CD14-positive monocyte (primary cell): ENCODE data around the gene FGB. TPM values are rescaled to one million over a fixed set of nuclear protein-coding genes. Genes with fewer than 3 reads are reported as not detected.

ENCODE experiments used
- DNase-seq, 3 donors: peaks; one replicate each; pipeline ENCODE4 v3.0.0-alpha.2; 2011 to 2022
- H2AFZ ChIP-seq: 2 replicates; pipeline ENCODE4 v1.6.0; 2012; ENCODE audit warnings: mild to moderate bottlenecking, low read depth, low read length, inconsistent platforms; ENCODE audit not compliant: insufficient read depth, poor library complexity, severe bottlenecking
- H3K27ac ChIP-seq, 2 donors: 1 replicate in 1 of 2; 2 replicates in 1 of 2; pipeline ENCODE4 v1.5.1; 2012 to 2013; ENCODE audit warnings: low read length in 2 of 2, control low read depth in 1 of 2, inconsistent platforms in 1 of 2, low read depth in 1 of 2, mild to moderate bottlenecking in 1 of 2
- H3K27me3 ChIP-seq, 2 donors: one replicate each; pipeline versions ENCODE4 v1.6.0 to v1.6.1; 2011 to 2013; ENCODE audit warnings: low read length in 2 of 2; ENCODE audit not compliant: control insufficient read depth in 2 of 2, insufficient read depth in 2 of 2
- H3K36me3 ChIP-seq, 2 donors: replicated peaks in 1 of 2; 1 replicate in 1 of 2; 2 replicates in 1 of 2; pipeline versions ENCODE4 v1.5.1 to v1.6.1; 2012 to 2013; ENCODE audit warnings: low read length in 2 of 2, control low read depth in 1 of 2, inconsistent platforms in 1 of 2, mild to moderate bottlenecking in 1 of 2; ENCODE audit not compliant: insufficient read depth in 2 of 2, control insufficient read depth in 1 of 2
- H3K4me1 ChIP-seq, 2 donors: 1 replicate in 1 of 2; 2 replicates in 1 of 2; pipeline versions ENCODE4 v1.5.1 to v1.6.1; 2012 to 2013; ENCODE audit warnings: low read length in 2 of 2, control low read depth in 1 of 2, inconsistent platforms in 1 of 2, mild to moderate bottlenecking in 1 of 2, moderate library complexity in 1 of 2; ENCODE audit not compliant: insufficient read depth in 2 of 2, control insufficient read depth in 1 of 2
- H3K4me2 ChIP-seq: replicated peaks from 2 replicates; pipeline ENCODE3; 2012; ENCODE audit warnings: low read length, moderate library complexity, mild to moderate bottlenecking; ENCODE audit not compliant: poor library complexity, severe bottlenecking; ENCODE audit errors: extremely low read depth
- H3K4me3 ChIP-seq, 3 experiments: fragments of 200-600 bp in 1 of 3; sonication (generic) in 1 of 3; replicated peaks in 1 of 3; 1 replicate in 2 of 3; 2 replicates in 1 of 3; pipeline ENCODE4 v1.5.1; 2011 to 2013; ENCODE audit warnings: low read length in 3 of 3, mild to moderate bottlenecking in 3 of 3, control low read depth in 2 of 3, low read depth in 2 of 3, inconsistent platforms in 1 of 3, moderate library complexity in 1 of 3
- H3K79me2 ChIP-seq: 2 replicates; pipeline ENCODE4 v1.6.0; 2012; ENCODE audit warnings: mild to moderate bottlenecking, control low read depth, inconsistent platforms, low read length, moderate library complexity; ENCODE audit not compliant: insufficient read depth
- H3K9ac ChIP-seq: 2 replicates; pipeline ENCODE4 v1.6.0; 2017; ENCODE audit warnings: low read length, mild to moderate bottlenecking; ENCODE audit not compliant: insufficient read depth, poor library complexity, severe bottlenecking
- H3K9me3 ChIP-seq, 2 donors: replicated peaks in 1 of 2; 1 replicate in 1 of 2; 2 replicates in 1 of 2; pipeline versions ENCODE4 v1.5.1 to v1.6.1; 2012 to 2013; ENCODE audit warnings: low read length in 2 of 2, control low read depth in 1 of 2; ENCODE audit not compliant: control insufficient read depth in 1 of 2, insufficient read depth in 1 of 2
- H4K20me1 ChIP-seq: 2 replicates; pipeline ENCODE4 v1.6.0; 2012; ENCODE audit warnings: mild to moderate bottlenecking, low read length, control low read depth, moderate library complexity; ENCODE audit not compliant: insufficient read depth
- H3K27ac Mint-ChIP-seq, 7 donors: one replicate each; pipeline ENCODE4 v1.8.0; 2020; ENCODE audit warnings: mild to moderate bottlenecking in 7 of 7, mixed read lengths in 7 of 7, moderate library complexity in 6 of 7, inconsistent platforms in 2 of 7
- H3K27me3 Mint-ChIP-seq, 3 donors: one replicate each; pipeline ENCODE4 v1.8.0; 2021 to 2022; ENCODE audit warnings: low read depth in 3 of 3, mild to moderate bottlenecking in 3 of 3, mixed read lengths in 3 of 3, moderate library complexity in 3 of 3, inconsistent platforms in 1 of 3
- H3K36me3 Mint-ChIP-seq, 2 donors: one replicate each; pipeline ENCODE4 v1.8.0; 2020; ENCODE audit warnings: mixed read lengths in 2 of 2, inconsistent platforms in 1 of 2, mild to moderate bottlenecking in 1 of 2
- H3K4me1 Mint-ChIP-seq: one replicate; pipeline ENCODE4 v1.8.0; 2020; ENCODE audit warnings: mild to moderate bottlenecking, mixed read lengths
- H3K4me3 Mint-ChIP-seq, 2 donors: one replicate each; pipeline ENCODE4 v1.8.0; 2020; ENCODE audit warnings: mild to moderate bottlenecking in 2 of 2, mixed read lengths in 2 of 2, moderate library complexity in 1 of 2
- H3K9me3 Mint-ChIP-seq, 7 donors: one replicate each; pipeline ENCODE4 v1.8.0; 2020 to 2022; ENCODE audit warnings: mixed read lengths in 7 of 7, mild to moderate bottlenecking in 6 of 7, moderate library complexity in 6 of 7, inconsistent platforms in 2 of 7
- CTCF ChIP-seq: fragments of 200-600 bp; IDR thresholded peaks from one replicate; pipeline ENCODE4 v1.8.0; 2022; ENCODE audit warnings: antibody characterized with exemption, mild to moderate bottlenecking
- WGBS: methylation state at CpG from one replicate; pipeline ENCODE4 v1.1.5; 2013; ENCODE audit warnings: missing lambda C conversion rate; ENCODE audit not compliant: insufficient coverage; 5-methylcytosine and 5-hydroxymethylcytosine counted together
- intact Hi-C, 2 donors: fragments of 100-400 bp; cut with micrococcal nuclease; formaldehyde crosslinking; loops; one replicate each; pipeline versions ENCODE4 v1.15.0 to v1.15.1; 2023
- polyA plus RNA-seq, 3 donors: library from polyadenylated mRNA; depleted of rRNA in 1 of 3; unstranded in 2 of 3; stranded (reverse) in 1 of 3; fragments of 300-500 nt in 2 of 3; fragments of >200 nt in 1 of 3; fragmentation: Illumina TruSeq in 2 of 3; gene quantifications; 1 replicate in 2 of 3; 2 replicates in 1 of 3; pipeline ENCODE4 v1.2.3, GENCODE V29; 2012 to 2021

The FGB gene
- polyA plus RNA-seq, 3 donors: not detected

- H3K27me3 Mint-ChIP-seq: peaks cover 0 to 3% (median 0%) of the 10 kb centered on the region in 3 donors
- no peak for TF ChIP-seq CTCF
- no peak overlapping the region for H3K27ac Mint-ChIP-seq
Measured at GRCh38 chr4:154559141-154559493, 3.7 kb upstream of the FGB start.

GRCh38 chr4:154559494-154560418, 3.1 kb upstream of the FGB start:
- H3K4me1 ChIP-seq: no peaks in the 10 kb centered on the region
- intact Hi-C loops: loop anchor here in 1 of 2 donors (10.0 kb wide), 1 partner anchor 815 kb away; the partner anchor contains the start of gene MAP9
- peak overlapping the region; percentile 6 for H2AFZ ChIP-seq
- H3K27ac ChIP-seq: no peak overlapping the region
- H3K4me3 ChIP-seq: no peak overlapping the region
- Mint-ChIP-seq H3K4me3 (no peak overlapping the region), H3K9me3 (peaks cover 0 to 9% (median 5%) of the 10 kb centered on the region in 7 donors), H3K4me1 (no peaks in the 10 kb centered on the region), H3K27me3 (peaks cover 0 to 3% (median 0%) of the 10 kb centered on the region in 3 donors), H3K27ac (no peak overlapping the region), H3K36me3 (no peaks in the 10 kb centered on the region)
- no peak overlapping the region for H3K4me2 ChIP-seq
- TF ChIP-seq CTCF: peak; percentile 47
- peak; percentile 6 to 17 (median 7) for DNase-seq
- no peaks in the 10 kb centered on the region for H3K36me3 ChIP-seq
- H3K79me2 ChIP-seq: no peaks in the 10 kb centered on the region
- peaks cover 0 to 5% of the 10 kb centered on the region in 2 donors for H3K9me3 ChIP-seq
- H3K27me3 ChIP-seq: no peaks in the 10 kb centered on the region
- no peak overlapping the region for H3K9ac ChIP-seq
- H4K20me1 ChIP-seq: no peaks in the 10 kb centered on the region
- WGBS: 75% methylated on average over 7 of the region's 9 CpGs

More at GRCh38 chr4:154559141-154559493, 3.7 kb upstream of the FGB start:
- H3K36me3 ChIP-seq: no peaks in the 10 kb centered on the region
- no peak overlapping the region for H3K9ac ChIP-seq
- H3K4me1 ChIP-seq: no peaks in the 10 kb centered on the region
- no peak for DNase-seq
- no CpG with 5 or more reads among the region's 1 CpG for WGBS
- Mint-ChIP-seq H3K4me1 (no peaks in the 10 kb centered on the region), H3K36me3 (no peaks in the 10 kb centered on the region), H3K4me3 (no peak overlapping the region), H3K9me3 (peaks cover 0 to 9% (median 5%) of the 10 kb centered on the region in 7 donors)
- H3K9me3 ChIP-seq: peaks cover 0 to 5% of the 10 kb centered on the region in 2 donors
- no peaks in the 10 kb centered on the region for H3K79me2 ChIP-seq
- no peak overlapping the region for H3K4me2 ChIP-seq
- no peak overlapping the region for H2AFZ ChIP-seq
- intact Hi-C loops: loop anchor here in 1 of 2 donors (10.0 kb wide), 1 partner anchor 816 kb away; the partner anchor contains the start of gene MAP9
- no peak overlapping the region for H3K27ac ChIP-seq
- no peaks in the 10 kb centered on the region for H3K27me3 ChIP-seq
- no peak overlapping the region for H3K4me3 ChIP-seq
- no peaks in the 10 kb centered on the region for H4K20me1 ChIP-seq
